ENCODE measurements around the gene NSUN4. TPM values are rescaled to one million over a fixed set of nuclear protein-coding genes. Genes with fewer than 3 reads are reported as not detected.
"Not testable (repeated sequence)": the region's sequence is repeated elsewhere in the genome, so short reads cannot be mapped to it uniquely, and the experiment has no call there.

NSUN4 gene
- polyA plus RNA-seq, 1 experiment: 24.0 TPM

DNA sequence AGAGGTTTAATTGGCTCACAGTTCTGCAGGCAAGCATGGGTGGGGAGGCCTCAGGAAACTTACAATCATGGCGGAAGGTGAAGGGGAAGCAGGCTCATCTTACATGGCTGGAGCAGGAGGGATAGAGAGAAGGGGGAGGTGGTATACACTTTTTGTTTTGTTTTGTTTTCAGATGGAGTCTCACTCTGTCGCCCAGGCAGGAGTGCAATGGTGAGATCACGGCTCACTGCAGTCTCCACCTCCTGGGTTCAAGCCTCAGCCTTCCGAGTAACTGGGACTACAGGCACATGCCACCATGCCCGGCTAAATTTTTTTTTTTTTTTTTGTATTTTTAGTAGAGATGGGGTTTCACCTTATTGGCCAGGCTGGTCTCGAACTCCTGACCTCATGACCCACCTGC, 18.4 kb upstream of the NSUN4 start:
- H3K27me3 ChIP-seq (ENCODE audit: control insufficient read depth, insufficient read depth, low read length); H3K4me3 ChIP-seq (ENCODE audit: low read depth, low read length); POLR2A ChIA-PET; H3K36me3 ChIP-seq (ENCODE audit: control insufficient read depth, insufficient read depth, low read length); CTCF ChIA-PET; DNase-seq (ENCODE audit: low read depth): not testable (repeated sequence)

DNA sequence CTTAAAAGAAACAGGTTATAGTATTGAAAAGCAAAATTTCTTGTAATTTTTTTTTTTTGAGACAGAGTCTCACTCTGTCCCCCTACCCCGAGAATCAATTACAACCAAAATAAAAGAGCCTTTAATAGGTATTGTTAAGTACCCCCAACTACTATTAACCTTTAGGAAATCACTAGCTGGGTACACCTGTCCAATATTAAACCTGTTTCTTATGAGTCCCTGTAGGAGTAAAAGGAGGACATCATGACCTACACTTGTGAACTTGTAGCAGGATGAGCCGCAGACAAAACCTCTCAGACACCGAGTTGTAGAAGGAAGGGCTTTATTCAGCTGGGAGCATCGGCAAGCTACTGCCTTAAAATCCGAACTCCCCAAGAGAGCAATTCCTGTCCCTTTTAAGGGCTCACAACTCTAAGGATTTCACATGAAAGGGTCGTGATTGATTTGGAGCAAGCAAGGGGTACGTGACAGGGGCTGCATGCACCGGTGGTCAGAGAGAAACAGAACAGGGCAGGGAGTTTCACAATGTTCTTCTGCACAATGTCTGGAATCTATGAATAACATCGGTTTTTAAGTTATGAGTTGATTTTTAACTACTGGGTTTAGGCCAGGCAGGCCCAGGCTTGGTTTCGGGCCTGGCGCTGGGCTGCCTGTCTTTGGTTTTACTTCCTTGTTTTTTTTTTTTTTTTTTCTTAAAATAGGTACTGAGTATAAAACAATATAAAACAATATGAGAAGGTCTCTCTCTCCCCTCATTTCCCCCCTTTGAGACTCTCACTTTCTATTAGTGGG, 15.1 kb upstream of the NSUN4 start:
- H3K36me3 ChIP-seq (ENCODE audit: control insufficient read depth, insufficient read depth, low read length); POLR2A ChIA-PET; H3K4me3 ChIP-seq (ENCODE audit: low read depth, low read length); H3K27me3 ChIP-seq (ENCODE audit: control insufficient read depth, insufficient read depth, low read length); DNase-seq (ENCODE audit: low read depth): not testable (repeated sequence)
- CTCF ChIA-PET: interaction anchor here (0.5 kb wide), 1 partner anchor 105 kb away, joined by 3 read pairs; no protein-coding TSS in a partner anchor

DNA sequence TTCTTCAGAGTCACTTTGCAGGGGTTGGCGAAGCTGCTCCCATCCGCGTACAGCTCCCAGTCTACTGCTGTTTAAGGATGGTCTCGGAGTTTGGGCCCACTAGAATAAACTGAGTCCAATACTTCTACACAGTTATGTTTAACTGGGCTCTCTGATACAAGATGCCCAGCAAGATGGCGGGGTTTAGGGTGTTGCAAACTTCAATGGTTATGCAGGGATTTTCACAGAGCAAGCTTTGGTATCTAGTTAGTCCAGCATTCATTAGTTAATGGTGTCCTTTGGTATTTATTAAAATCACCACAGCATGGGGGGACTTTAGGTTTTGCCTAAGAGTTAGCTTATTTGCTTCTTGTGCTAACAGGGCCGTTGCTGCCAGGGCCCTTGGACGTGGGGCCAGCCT, 12.4 kb upstream of the NSUN4 start:
- ChIA-PET POLR2A (interaction anchor here (0.6 kb wide), 1 partner anchor 330 kb away, joined by 4 read pairs; no protein-coding TSS in a partner anchor), CTCF (interaction anchor here (1.2 to 2.6 kb wide), 3 partner anchors 11 to 19 kb away, joined by 3 to 7 read pairs (median 4); partner anchors contain the start of gene NSUN4)
- not testable (repeated sequence) for H3K4me3 ChIP-seq (ENCODE audit: low read depth, low read length); H3K27me3 ChIP-seq (ENCODE audit: control insufficient read depth, insufficient read depth, low read length); DNase-seq (ENCODE audit: low read depth); H3K36me3 ChIP-seq (ENCODE audit: control insufficient read depth, insufficient read depth, low read length)

DNA sequence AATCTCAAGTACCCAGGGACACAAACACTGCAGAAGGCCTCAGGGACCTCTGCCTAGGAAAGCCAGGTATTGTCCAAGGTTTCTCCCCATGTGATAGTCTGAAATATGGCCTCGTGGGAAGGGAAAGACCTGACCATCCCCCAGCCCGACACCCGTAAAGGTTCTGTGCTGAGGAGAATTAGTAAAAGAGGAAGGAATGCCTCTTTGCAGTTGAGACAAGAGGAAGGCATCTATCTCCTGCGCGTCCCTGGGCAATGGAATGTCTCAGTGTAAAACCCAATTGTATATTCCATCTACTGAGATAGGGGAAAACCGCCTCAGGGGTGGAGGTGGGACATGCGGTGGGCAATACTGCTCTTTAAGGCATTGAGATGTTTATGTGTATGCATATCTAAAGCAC, 10.8 kb upstream of the NSUN4 start:
- H3K36me3 ChIP-seq (ENCODE audit: control insufficient read depth, insufficient read depth, low read length); CTCF ChIA-PET; DNase-seq (ENCODE audit: low read depth): not testable (repeated sequence)

DNA sequence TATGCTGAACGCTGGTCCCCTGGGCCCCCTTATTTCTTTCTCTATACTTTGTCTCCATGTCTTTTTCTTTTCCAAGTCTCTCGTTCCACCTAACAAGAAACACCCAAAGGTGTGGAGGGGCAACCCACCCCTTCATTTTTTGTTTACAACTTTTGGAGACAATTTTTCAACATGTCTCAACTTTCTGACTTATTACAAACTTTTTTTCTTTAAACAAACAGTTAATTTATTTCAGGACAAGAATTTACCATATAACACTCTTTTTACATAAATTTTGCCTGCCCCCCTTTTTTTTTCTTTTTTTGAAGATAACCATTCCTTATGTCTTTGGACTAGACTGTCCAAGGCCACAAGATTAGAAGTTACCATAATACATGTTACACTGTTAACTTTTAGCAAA, 10.2 kb upstream of the NSUN4 start:
- H3K4me3 ChIP-seq (ENCODE audit: low read depth, low read length); H3K36me3 ChIP-seq (ENCODE audit: control insufficient read depth, insufficient read depth, low read length); POLR2A ChIA-PET; DNase-seq (ENCODE audit: low read depth); H3K27me3 ChIP-seq (ENCODE audit: control insufficient read depth, insufficient read depth, low read length): not testable (repeated sequence)
- CTCF ChIA-PET: interaction anchor here (0.7 kb wide), 1 partner anchor 107 kb away, joined by 3 read pairs; no protein-coding TSS in a partner anchor

More for the DNA sequence above, 10.8 kb upstream of the NSUN4 start:
- POLR2A ChIA-PET; H3K4me3 ChIP-seq (ENCODE audit: low read depth, low read length); H3K27me3 ChIP-seq (ENCODE audit: control insufficient read depth, insufficient read depth, low read length): not testable (repeated sequence)

DNA sequence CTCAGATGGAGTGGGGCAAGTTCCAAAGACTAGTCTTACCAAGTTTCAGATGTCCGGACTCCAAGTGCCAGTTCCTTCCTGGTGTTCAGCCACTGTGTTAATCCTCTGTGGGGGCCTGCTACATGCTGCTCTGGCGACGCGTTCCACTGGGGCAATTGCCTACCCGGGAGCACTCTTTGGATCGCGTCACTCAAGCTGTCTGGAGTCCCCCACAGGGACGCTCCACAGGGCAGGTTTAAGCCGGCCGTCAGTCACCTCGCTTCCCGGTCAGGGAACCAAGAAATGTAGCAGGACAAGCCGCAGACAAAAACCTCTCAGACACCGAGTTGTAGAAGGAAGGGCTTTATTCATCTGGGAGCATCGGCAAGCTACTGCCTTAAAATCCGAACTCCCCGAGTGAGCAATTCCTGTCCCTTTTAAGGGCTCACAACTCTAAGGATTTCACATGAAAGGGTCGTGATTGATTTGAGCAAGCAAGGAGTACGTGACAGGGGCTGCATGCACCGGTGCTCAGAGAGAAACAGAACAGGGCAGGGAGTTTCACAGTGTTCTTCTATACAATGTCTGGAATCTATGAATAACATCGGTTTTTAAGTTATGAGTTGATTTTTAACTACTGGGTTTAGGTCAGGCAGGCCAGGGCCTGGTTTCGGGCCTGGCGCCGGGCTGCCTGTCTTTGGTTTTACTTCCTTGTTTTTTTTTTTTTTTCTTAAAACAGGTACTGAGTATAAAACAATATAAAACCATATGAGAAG, 8.6 kb upstream of the NSUN4 start:
- CTCF ChIA-PET; POLR2A ChIA-PET; H3K36me3 ChIP-seq (ENCODE audit: control insufficient read depth, insufficient read depth, low read length); H3K27me3 ChIP-seq (ENCODE audit: control insufficient read depth, insufficient read depth, low read length); DNase-seq (ENCODE audit: low read depth); H3K4me3 ChIP-seq (ENCODE audit: low read depth, low read length): not testable (repeated sequence)

DNA sequence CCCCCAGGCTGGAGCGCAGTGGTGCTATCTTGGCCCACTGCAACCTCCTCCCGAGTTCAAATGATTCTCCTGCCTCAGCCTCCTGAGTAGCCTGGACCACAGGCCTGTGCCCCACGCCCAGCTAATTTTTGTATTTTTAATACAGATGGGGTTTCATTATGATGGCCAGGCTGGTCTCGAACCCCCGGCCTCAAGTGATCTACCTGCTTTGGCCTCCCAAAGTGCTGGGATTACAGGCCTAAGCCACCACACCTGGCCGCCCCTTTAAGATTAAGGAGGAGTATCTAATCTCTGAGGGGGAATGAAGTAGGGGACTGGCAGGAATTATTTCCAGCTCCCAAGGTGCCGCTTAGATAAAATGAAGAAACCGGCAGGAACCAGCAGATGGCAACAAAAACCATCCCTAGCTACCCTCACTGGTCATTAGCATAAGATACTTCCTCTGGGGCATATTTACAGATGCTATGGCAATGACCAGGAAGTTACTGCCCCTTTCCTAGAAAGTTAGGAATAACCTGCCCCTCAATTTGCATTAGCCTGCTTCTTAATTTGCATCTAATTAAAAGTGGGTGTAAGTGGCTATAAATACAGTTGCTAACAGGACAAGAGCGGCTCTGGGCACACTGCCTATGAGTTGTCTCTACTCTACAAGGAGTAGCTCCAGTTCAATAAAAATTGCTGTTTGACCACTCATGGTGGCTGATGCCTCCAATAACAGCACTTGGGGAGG, 7.1 kb upstream of the NSUN4 start:
- Histone ChIP-seq H3K27me3 (ENCODE audit: control insufficient read depth, insufficient read depth, low read length) (no peaks in the 10 kb centered on the region), H3K4me3 (ENCODE audit: low read depth, low read length) (no peak overlapping the region), H3K36me3 (ENCODE audit: control insufficient read depth, insufficient read depth, low read length) (no peaks in the 10 kb centered on the region)
- CTCF ChIA-PET: interaction anchor here (0.5 to 1.9 kb wide), 8 partner anchors 9 to 194 kb away, joined by 3 to 11 read pairs (median 3); partner anchors contain the start of genes LRRC41 and UQCRH
- DNase-seq (ENCODE audit: low read depth): no peak
- POLR2A ChIA-PET: no interaction called here
- TF ChIP-seq, protein P1, sequence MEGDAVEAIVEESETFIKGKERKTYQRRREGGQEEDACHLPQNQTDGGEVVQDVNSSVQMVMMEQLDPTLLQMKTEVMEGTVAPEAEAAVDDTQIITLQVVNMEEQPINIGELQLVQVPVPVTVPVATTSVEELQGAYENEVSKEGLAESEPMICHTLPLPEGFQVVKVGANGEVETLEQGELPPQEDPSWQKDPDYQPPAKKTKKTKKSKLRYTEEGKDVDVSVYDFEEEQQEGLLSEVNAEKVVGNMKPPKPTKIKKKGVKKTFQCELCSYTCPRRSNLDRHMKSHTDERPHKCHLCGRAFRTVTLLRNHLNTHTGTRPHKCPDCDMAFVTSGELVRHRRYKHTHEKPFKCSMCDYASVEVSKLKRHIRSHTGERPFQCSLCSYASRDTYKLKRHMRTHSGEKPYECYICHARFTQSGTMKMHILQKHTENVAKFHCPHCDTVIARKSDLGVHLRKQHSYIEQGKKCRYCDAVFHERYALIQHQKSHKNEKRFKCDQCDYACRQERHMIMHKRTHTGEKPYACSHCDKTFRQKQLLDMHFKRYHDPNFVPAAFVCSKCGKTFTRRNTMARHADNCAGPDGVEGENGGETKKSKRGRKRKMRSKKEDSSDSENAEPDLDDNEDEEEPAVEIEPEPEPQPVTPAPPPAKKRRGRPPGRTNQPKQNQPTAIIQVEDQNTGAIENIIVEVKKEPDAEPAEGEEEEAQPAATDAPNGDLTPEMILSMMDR (IDR thresholded peaks at IDR 0.05; ENCODE audit: insufficient read depth, low read depth, low read length): peak; percentile 36

DNA sequence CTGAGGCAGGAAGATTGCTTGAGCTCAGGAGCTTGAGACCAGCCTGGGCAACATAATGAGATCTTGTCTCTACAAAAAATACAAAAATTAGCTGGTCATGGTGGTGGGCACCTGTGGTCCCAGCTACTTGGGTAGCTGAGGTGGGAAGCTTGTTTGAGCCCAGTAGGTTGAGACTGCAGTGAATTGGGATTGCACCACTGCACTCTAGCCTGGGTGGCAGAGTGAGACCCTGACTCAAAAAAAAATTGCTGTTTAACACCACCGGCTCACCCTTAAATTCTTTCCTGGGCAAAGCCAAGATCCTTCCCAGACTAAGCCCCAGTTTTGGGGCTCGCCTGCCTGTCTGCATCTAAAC, 6.6 kb upstream of the NSUN4 start:
- Histone ChIP-seq H3K36me3 (ENCODE audit: control insufficient read depth, insufficient read depth, low read length) (no peaks in the 10 kb centered on the region), H3K4me3 (ENCODE audit: low read depth, low read length) (no peak overlapping the region), H3K27me3 (ENCODE audit: control insufficient read depth, insufficient read depth, low read length) (no peaks in the 10 kb centered on the region)
- no peak for DNase-seq (ENCODE audit: low read depth)
- ChIA-PET CTCF (interaction anchor here (0.9 to 1.9 kb wide), 5 partner anchors 10 to 194 kb away, joined by 3 to 11 read pairs (median 4); partner anchors contain the start of genes LRRC41 and UQCRH), POLR2A (no interaction called here)
- TF ChIP-seq, protein P1 (IDR thresholded peaks at IDR 0.05; ENCODE audit: insufficient read depth, low read depth, low read length): no peak
